HCT116 (cell line): Measurements from ENCODE around the gene CRAT.

Experiments
- CTCF ChIP-seq, 3 experiments: fragments of 200-600 bp in 1 of 3; sonication (generic) in 1 of 3; IDR thresholded peaks in 2 of 3; conservative IDR thresholded peaks in 1 of 3; 2 replicates each; pipeline ENCODE4 v1.5.1; 2012 to 2017; ENCODE audit warnings: low read depth in 2 of 3, low read length in 2 of 3, antibody characterized with exemption in 1 of 3, borderline replicate concordance in 1 of 3, control low read depth in 1 of 3, mild to moderate bottlenecking in 1 of 3, mixed read lengths in 1 of 3, mixed run types in 1 of 3, moderate library complexity in 1 of 3; ENCODE audit not compliant: insufficient read depth in 1 of 3
- EGR1 ChIP-seq: IDR thresholded peaks from 2 replicates; pipeline ENCODE4 v1.6.1; 2012; ENCODE audit warnings: low read depth
- EZH2 ChIP-seq: fragments of 200-600 bp; sonication (generic); IDR thresholded peaks from 2 replicates; pipeline ENCODE4 v1.6.1; 2017; ENCODE audit warnings: antibody characterized with exemption, mixed run types
- EZH2phosphoT487 ChIP-seq: fragments of 200-600 bp; IDR thresholded peaks from 2 replicates; pipeline ENCODE4 v1.6.1; 2018; ENCODE audit warnings: antibody characterized with exemption, borderline replicate concordance
- FOSL1 ChIP-seq: IDR thresholded peaks from 2 replicates; pipeline ENCODE4 v1.6.1; 2012; ENCODE audit warnings: low read depth
- JUND ChIP-seq: IDR thresholded peaks from 2 replicates; pipeline ENCODE4 v1.6.1; 2012
- POLR2A ChIP-seq: IDR thresholded peaks from 2 replicates; pipeline ENCODE4 v1.7.0; 2011; ENCODE audit warnings: borderline replicate concordance; ENCODE audit not compliant: insufficient read depth, insufficient read length; ENCODE audit errors: extremely low read depth
- POLR2AphosphoS5 ChIP-seq: IDR thresholded peaks from 2 replicates; pipeline ENCODE4 v1.6.1; 2011; ENCODE audit warnings: mild to moderate bottlenecking, low read depth, low read length, moderate library complexity
- RAD21 ChIP-seq: IDR thresholded peaks from 2 replicates; pipeline ENCODE4 v1.6.1; 2012; ENCODE audit warnings: low read depth, mild to moderate bottlenecking
- REST ChIP-seq: IDR thresholded peaks from 2 replicates; pipeline ENCODE4 v1.6.1; 2012; ENCODE audit warnings: low read depth
- SIN3A ChIP-seq: IDR thresholded peaks from 2 replicates; pipeline ENCODE4 v1.6.1; 2012; ENCODE audit warnings: low read depth
- SP1 ChIP-seq: IDR thresholded peaks from 2 replicates; pipeline ENCODE4 v1.6.1; 2012; ENCODE audit warnings: low read depth
- TCF7L2 ChIP-seq: IDR thresholded peaks from 2 replicates; pipeline ENCODE4 v1.7.0; 2011; ENCODE audit warnings: borderline replicate concordance, inconsistent platforms; ENCODE audit not compliant: insufficient read depth, insufficient read length; ENCODE audit errors: extremely low read depth
- ZBTB33 ChIP-seq: IDR thresholded peaks from 2 replicates; pipeline ENCODE4 v1.6.1; 2011; ENCODE audit warnings: mild to moderate bottlenecking, low read length, moderate library complexity; ENCODE audit not compliant: insufficient replicate concordance; ENCODE audit errors: extremely low read depth

- TF ChIP-seq REST = no peak
- TF ChIP-seq SIN3A = no peak
- TF ChIP-seq CTCF (IDR thresholded peaks at IDR 0.05 in 2 of 3, conservative IDR thresholded peaks at IDR 0.05 in 1 of 3; ENCODE audit: borderline replicate concordance in 1 of 3, insufficient read depth in 1 of 3, low read depth in 2 of 3, low read length in 2 of 3) = no peak
- TF ChIP-seq POLR2A = no peak
- no peak for TF ChIP-seq JUND
- TF ChIP-seq TCF7L2 = no peak
- TF ChIP-seq EGR1 = no peak
- no peak for TF ChIP-seq EZH2
- no peak for TF ChIP-seq ZBTB33
- TF ChIP-seq SP1 = no peak
- no peak for TF ChIP-seq EZH2phosphoT487
- TF ChIP-seq POLR2AphosphoS5 = no peak
- no peak for TF ChIP-seq RAD21
- TF ChIP-seq FOSL1 = no peak
These were observed 4.5 kb downstream of the CRAT start for GRCh38 chr9:129105857-129106694.
